ENCODE data around the gene RSPH1.

RSPH1 gene

GRCh38 chr21:42512346-42513034, 16.5 kb upstream of the RSPH1 start:
- DNase-seq: no peak

GRCh38 chr21:42509244-42509643, 13.2 kb upstream of the RSPH1 start:
- no peak for DNase-seq

GRCh38 chr21:42508371-42508770, 12.3 kb upstream of the RSPH1 start:
- DNase-seq: no peak

- no peak for DNase-seq
These were observed 11.4 kb upstream of the RSPH1 start for GRCh38 chr21:42507418-42507817.

- DNase-seq: no peak
These were observed 9.2 kb upstream of the RSPH1 start for GRCh38 chr21:42505090-42505726.

GRCh38 chr21:42503711-42504110, 7.7 kb upstream of the RSPH1 start:
- no peak for DNase-seq

GRCh38 chr21:42500736-42501135, 4.7 kb upstream of the RSPH1 start:
- DNase-seq: no peak

- no peak for DNase-seq
These were observed 4.2 kb upstream of the RSPH1 start for GRCh38 chr21:42500225-42500624.

GRCh38 chr21:42499444-42500112, 3.6 kb upstream of the RSPH1 start:
- no peak for DNase-seq

- no peak for DNase-seq
These were observed 2.0 kb upstream of the RSPH1 start for GRCh38 chr21:42498012-42498411.

- DNase-seq: no peak
These were observed 797 bp upstream of the RSPH1 start for GRCh38 chr21:42496839-42497202.

GRCh38 chr21:42495765-42496119, 282 bp downstream of the RSPH1 start:
- DNase-seq: no peak

- DNase-seq: no peak
These were observed 997 bp downstream of the RSPH1 start for GRCh38 chr21:42495027-42495426.

- no peak for DNase-seq
These were observed 2.6 kb downstream of the RSPH1 start for GRCh38 chr21:42493109-42494060.

- no peak for DNase-seq
These were observed 3.8 kb downstream of the RSPH1 start for GRCh38 chr21:42492201-42492600.

GRCh38 chr21:42491328-42491727, 4.7 kb downstream of the RSPH1 start:
- no peak for DNase-seq

- no peak for DNase-seq
These were observed 5.3 kb downstream of the RSPH1 start for GRCh38 chr21:42490720-42491119.

GRCh38 chr21:42489991-42490390, 6.0 kb downstream of the RSPH1 start:
- no peak for DNase-seq

GRCh38 chr21:42489006-42489563, 6.9 kb downstream of the RSPH1 start:
- DNase-seq: no peak

- DNase-seq: no peak
These were observed 9.5 kb downstream of the RSPH1 start for GRCh38 chr21:42486531-42486930.

GRCh38 chr21:42486072-42486471, 10.0 kb downstream of the RSPH1 start:
- DNase-seq: no peak

GRCh38 chr21:42484966-42485365, 11.1 kb downstream of the RSPH1 start:
- DNase-seq: no peak

GRCh38 chr21:42481169-42481568, 14.9 kb downstream of the RSPH1 start:
- no peak for DNase-seq

All from CD4-positive, alpha-beta T cell treated with Interleukin-1 beta for 1 hour (primary cell).